Frontal cortex (tissue), 4 donors: ENCODE results near the gene LYRM4. TPM values are rescaled to one million over a fixed set of nuclear protein-coding genes. Genes with fewer than 3 reads are reported as not detected.
"Not testable (repeated sequence)": the region's sequence is repeated elsewhere in the genome, so short reads cannot be mapped to it uniquely, and the experiment has no call there.

Experiments
- DNase-seq, 2 donors: peaks; one replicate each; pipeline ENCODE4 v3.0.0; 2012; ENCODE audit warnings: low spot score in 2 of 2
- FAIRE-seq: peaks from 2 replicates; lab custom pipeline; 2012; peaks lifted over from hg19 to GRCh38; lab: Jason Lieb, UNC
- total RNA-seq: library from RNA; depleted of rRNA; stranded (reverse); fragments of >200 nt; gene quantifications from one replicate; pipeline ENCODE4 v1.2.3, GENCODE V29; 2014
- donor health status: control.
- donor health status: control.
- donor health status: control.

LYRM4 gene
- total RNA-seq, 1 donor from 2014 or later = 14.7 TPM

DNA sequence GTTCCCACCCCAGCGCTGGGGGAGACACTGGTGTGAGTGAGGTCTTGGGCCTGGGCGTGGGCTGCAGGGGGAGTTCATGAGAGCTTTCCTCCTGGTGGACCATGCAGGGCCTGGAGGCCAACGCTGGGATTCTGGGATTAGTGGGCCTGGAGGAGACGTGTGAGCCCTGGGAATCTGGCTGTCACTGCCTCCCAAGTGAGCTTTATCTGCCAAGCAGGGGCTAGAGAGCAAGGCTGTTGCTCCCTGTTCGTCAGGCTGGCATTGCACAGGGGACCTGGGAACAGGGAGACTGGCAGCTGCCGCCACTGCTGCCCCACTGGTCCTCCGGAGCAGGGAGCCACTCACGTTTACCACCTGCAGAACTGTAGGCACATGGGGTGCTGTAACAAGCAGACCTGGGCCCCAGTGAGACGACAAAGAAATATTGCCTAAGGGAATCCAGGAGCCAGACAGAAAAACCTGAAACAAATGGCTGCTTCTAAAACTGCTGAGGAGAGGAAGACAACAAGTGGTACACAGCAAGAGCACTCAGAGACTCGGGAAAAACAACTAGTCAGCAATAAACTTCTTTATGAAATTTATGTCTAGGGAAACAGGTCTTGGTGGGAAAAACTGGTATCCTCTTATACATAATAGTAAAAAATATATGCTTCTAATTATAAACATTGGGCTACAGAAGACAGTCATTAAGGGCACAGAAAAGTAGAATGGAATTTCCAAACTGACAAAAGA lies 130.4 kb downstream of the LYRM4 start:
- no peak for DNase-seq
- no peak for FAIRE-seq

DNA sequence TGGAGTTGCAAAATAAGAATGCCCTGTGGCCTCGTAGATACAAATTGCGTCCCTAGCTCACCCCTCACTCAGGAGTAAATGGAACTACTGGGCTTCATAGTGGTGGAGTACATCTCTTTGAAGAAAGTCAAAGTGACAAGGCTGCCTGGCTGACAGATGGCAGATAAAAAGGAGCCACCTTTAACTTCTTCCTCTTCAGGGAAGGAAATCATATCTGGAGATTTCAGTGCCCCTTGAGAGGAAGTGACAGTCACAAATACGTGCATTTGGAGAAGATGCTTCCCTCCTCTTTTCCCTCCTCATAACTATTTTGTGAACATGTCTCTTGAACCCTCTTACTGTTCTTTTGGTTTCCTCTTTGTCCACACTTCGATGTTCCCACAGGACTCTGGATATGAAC lies 132.4 kb downstream of the LYRM4 start:
- FAIRE-seq (no peak), DNase-seq (no peak)

DNA sequence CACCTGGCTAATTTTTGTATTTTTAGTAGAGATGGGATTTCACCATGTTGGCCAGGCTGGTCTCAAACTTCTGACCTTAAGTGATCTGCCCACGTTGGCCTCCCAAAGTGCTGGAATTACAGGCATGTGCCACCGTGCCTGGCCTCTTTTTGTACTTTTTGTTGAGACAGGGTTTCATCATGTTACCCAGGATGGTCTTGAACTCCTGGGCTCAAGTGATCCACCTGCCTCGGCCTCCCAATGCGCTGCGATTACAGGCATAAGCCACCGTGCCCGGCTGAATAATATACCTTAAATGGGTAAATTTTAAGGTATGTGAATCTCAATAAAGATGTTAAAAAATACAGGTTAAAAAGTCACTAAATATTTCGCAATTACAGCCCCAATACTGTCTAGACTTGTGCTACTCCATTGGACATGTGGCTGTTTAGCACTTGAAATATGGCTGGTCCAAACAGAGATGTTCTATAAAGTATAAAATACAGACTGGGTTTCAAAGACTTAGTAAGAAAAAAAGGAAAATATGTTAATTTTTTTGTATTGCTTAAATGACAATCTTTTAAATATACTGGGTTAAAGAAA lies 133.6 kb downstream of the LYRM4 start:
- DNase-seq = no peak
- no peak for FAIRE-seq

DNA sequence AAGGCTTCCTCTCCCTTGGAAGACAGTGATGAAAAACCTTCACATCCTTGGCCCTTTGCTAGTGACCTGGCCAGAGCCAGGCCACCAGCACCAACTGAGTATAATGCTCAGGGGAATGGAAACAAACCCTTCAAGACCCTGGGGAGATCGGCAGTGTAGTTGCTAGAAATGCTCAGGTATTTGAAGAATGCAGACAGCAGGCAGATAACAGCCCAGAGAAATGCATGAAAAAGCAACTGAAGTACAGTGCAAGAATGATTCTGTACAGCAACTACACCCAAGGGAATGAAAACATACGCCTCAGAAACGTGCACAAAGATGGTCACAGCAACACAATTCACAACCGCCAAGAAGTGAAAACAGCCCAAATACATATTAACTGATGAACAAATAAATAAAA lies 134.5 kb downstream of the LYRM4 start:
- no peak for DNase-seq
- FAIRE-seq = no peak

DNA sequence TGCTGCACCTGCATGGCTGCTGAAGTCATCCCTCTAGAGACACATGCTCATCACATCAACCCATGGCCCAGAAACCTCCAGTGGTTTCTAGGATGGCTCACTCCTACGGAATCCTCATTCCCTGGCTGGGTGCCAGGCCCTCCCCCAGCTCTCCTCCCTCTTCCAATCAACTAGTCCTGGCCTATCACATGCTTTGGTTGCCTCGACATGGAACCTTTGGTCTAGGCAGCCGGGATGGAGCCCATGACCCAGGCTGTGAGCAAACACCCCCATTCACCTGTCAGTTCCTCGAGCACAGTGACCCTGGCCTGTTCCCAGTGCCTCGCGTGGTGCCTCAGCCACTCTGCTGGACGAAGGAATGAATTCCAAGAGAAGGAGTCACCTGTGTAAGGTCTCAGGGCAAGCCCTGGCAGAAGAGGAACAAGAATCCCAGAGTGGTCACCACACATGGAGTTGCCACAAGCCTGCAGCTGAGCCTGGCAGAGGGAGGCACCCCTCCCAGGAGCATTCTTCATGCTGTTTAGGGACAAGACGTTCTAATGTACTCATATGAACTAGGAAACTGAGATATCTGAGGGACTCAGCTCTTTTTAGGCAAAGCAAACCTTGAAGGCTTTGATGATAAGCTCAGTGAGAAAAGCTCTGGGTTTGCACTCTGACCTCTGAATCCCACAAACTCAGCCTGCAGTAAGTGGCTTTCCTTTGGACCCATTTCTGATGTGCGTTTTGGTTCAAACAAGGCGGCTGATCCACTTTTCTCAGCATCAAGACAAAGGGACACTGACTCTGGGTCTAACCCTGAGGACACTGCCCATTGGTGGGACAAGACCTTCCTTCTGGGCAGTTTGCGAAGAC lies 135.4 kb downstream of the LYRM4 start:
- FAIRE-seq (no peak), DNase-seq (no peak)

DNA sequence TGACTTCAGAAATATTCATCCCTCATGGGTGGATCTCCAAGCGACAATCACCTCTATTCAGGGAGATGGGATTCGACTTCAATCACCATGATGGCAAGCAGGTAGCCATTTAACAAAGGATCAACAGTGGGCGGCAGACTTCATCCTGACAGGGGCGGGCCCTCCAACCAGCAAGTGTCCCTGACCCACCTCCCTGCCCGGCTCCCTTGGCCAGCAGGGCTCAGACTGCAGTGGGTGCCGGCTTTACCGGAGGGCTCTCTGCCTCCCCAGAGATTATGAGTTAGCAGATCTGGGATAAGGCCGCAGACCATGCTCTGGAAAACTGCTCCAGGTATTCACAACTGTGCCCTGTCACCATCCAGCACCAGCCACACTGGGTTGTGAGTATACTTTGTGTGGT lies 136.2 kb downstream of the LYRM4 start:
- no peak for FAIRE-seq
- DNase-seq = no peak

DNA sequence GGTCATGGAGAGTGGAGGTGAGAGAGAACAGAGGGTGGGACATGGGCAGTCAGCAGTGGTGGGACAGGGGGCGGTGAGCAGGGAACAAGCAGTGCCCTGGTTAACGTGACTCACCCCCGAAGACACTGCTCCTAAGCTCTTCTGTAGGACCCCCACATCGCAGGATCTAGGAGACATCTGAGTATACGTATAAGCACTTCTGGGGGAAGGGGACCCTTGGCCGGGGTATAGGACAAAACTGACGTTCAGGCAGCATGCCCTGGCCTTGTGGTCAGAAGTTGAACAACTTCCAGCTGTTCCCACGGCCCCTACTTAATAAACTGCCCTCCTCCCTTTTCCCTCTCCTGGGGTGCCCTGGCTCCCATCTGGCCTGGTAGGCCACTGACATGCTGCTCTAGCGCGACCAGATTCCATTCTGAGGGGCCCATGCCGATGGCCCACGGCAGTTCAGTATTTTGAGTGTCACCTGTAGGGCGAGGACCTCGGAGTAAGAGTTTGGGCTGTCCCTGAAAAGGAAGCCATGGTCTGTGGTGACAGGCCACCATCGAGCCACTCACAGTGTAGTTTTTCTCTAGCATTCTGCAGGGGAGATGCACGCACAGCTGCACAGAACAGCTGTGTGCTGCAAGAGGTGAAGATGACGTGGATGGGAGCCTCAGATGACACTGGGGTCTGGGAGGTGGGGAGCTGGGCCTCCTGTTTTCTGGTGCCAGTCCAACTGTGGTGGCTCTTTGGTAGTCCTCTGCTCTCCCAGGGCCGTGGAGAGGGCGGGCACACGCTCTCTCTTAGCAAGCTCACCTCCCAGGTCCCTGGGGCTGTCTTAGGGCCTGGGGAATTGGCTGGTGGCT lies 137.2 kb downstream of the LYRM4 start:
- FAIRE-seq = no peak
- DNase-seq = no peak

DNA sequence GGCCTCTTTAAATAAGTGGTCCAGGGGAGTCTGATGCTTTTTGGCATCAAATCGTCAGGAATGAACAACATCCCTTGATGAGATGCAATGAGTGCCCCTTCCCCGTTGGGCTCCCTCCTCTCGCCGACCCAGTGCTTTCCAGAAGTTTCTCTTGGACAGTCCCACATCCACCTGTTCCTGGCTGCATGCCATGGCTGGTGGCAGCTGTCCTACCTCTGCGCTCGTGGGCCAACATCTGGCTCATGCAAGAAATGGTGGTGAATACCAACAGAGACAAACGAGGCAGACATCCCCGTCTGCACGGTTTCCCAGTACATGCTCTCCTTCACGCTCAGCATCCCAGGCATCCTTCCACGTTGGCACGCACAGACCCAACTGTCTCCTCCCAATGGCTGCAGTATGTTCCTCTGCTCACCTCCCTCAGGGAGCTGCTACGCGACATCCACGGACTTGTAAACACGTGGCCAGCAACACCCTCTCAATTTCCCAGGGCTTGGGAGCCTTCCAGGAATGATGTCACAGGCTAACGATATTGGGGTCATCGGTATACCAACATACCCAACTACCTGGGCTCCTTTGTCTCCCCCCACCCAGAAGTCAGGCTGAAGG lies 138.1 kb downstream of the LYRM4 start:
- FAIRE-seq = no peak
- no peak for DNase-seq

DNA sequence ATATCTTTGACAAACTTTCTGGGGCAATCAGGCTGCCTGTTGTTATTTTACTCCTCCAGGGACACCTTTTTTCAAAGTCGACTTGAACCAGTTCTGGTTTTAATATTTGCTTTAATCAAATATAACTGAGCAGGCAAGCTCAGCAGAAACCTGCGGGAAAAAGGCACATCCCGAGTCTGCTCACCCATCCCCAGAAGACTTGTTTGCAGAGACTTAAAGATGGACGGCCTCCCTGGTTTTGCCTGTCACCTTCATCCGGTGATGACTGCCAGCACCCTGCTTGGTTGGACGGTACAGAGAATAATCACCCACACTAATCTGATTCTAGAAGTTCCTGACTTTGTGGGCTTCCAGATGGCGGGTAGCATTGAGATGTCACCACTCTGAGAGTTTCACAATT lies 138.8 kb downstream of the LYRM4 start:
- no peak for DNase-seq
- no peak for FAIRE-seq

DNA sequence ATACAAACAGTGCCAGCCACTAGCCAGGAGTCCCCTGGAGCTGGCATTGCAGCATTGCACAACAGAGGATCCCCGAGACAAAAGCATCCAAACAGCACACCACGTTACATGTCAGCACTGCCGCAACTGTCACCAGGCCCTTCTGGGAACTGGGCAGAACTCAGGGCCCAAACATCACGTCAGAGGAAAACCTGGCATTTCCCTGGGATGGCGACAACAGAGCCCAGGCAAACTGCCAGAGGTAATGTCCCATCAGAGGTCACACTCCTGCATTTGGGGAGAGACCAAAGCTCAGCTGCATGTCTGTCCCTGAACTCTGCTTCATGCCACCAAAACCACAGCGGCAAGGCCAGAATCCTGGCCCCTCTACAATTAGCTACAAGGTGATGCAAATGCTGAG lies 139.3 kb downstream of the LYRM4 start:
- FAIRE-seq = no peak
- no peak for DNase-seq

DNA sequence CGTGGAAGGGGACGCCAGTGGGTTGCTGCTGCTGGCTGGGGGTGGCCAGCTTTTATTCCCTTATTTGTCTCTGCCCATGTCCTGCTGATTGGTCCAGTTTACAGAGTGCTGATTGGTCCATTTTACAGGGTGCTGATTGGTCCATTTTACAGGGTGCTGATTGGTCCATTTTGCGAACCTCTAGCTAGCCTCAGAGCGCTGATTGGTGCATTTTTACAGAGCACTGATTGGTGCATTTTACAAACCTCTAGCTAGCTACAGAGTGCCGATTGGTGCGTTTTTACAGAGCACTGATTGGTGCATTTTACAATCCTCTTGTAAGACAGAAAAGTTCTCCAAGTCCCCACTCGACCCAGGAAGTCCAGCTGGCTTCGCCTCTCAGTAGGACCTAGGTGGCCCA lies 140.2 kb downstream of the LYRM4 start:
- not testable (repeated sequence) for DNase-seq, FAIRE-seq

DNA sequence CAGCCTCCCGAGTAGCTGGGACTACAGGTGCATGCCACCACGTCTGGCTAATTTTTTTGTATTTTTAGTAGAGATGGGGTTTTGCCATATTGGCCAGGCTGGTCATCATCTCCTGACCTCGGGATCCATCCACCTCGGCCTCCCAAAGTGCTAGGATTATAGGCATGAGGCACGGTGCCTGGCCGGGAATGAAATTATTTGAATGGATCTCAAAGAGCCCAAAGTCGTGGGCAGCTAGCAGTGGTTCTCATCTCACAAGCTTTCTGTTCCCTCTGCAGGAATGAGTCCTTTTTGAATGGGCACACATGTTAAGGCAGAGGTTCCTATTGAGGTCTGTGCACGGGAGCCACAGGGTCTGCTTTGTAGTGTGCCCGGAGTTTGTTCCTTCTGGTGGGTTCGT lies 140.7 kb downstream of the LYRM4 start:
- DNase-seq = no peak
- FAIRE-seq = no peak

DNA sequence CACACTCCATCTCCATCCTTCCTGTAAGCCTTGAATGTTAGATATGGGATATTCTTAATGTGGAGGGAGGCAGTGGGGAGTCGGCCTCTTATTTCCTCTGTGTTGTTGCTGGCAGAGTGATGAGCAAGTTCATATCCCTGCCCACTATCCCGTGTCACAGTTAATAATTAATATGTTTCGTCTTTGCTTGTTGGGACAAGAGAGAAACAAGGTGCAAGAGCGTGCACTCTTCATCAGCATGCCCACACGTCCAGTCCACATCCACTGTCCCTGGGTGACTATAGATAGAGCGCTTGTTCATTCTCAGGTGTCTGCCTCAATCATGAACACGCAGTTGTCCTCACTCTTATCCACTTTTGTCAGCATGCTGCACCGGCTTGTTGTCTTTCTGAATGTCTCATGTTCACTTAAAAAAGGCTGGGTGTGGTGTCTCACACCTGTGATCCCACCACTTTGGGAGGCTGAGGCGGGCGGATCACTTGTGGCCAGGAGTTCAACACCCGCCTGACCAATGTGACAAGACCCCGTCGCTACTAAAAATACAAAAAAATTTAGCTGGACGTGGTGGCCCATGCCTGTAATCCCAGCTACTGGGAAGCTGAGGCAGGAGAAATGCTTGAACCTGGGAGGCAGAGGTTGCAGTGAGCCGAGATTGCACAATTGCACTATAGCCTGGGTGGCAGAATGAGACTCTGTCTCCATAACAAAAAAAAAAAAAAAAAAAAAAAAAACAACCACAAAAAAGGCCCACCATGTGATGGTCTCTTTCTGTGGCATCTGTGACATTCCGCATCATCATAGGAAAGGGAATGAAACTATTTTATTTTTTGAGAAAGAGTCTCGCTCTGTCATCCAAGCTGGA lies 141.4 kb downstream of the LYRM4 start:
- DNase-seq = no peak
- FAIRE-seq = no peak

DNA sequence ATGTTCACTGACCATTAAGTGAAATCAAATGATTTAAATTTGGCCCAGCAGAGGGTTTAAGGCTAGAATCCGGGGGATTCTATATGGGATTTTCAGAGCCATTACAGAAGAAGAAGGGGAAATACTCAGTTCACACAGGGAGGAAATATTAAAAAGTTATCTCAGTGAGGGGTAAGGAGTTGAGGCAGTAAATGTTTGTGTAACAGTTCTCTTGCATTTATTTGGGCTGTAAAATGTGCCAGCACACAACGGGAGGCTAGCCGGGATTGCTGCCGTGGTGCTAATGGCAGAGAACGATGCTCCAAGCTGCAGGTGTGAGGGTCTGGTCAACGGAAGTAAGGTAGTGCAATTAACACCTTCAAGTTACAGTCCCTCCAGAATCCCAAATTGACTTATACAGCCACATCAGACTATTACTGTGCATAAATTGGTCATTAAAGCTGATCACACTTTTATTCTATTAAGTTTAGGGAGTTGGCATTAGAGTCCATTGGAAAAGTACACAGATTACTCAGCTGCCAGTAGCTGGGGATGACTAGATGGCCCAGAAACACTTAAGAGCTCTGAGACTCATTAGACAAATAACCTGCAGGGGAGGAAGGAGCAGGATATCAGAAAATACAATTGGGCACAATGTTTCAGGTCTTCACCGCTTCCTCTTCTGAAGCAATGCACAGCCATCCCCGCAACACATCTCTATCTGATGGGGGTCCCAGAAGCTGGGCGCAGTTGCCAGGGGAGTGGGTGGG lies 144.3 kb downstream of the LYRM4 start:
- no peak for DNase-seq
- FAIRE-seq = no peak

DNA sequence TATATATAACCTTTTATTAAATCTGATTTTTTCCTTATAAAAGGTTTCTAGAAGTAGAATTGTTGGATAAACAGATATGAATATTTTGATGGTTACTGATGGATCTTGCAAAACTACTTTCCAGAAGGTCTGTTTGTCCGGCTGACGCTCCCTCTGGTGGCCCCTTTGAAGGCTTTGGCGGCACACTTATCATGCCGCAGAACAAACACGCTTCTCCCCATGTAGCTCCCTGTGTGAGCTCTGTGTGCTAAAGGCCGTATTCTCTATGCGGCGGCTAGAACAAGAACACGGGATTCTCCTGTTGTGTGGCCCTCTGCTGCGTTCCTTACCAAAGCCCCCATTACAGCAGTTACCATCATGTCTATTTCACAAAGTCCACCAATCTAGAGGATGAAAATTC lies 145.6 kb downstream of the LYRM4 start:
- no peak for FAIRE-seq
- DNase-seq = no peak

DNA sequence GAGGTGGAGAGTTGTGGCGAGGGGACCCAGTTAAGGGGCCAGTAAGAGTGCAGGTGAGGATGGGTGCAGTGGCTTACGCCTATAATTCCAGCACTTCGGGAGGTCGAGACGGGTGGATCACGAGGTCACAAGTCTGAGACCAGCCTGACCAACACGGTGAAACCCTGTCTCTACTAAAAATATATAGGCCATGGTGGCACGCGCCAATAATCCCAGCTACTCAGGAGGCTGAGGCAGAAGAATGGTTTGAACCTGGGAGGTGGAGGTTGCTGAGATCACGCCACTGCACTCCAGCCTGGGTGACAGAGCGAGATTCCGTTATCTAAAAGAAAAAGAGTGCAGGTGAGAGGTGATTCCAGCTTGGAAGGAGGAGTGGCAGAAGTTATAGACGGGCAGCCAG lies 147.7 kb downstream of the LYRM4 start:
- DNase-seq = no peak
- no peak for FAIRE-seq

DNA sequence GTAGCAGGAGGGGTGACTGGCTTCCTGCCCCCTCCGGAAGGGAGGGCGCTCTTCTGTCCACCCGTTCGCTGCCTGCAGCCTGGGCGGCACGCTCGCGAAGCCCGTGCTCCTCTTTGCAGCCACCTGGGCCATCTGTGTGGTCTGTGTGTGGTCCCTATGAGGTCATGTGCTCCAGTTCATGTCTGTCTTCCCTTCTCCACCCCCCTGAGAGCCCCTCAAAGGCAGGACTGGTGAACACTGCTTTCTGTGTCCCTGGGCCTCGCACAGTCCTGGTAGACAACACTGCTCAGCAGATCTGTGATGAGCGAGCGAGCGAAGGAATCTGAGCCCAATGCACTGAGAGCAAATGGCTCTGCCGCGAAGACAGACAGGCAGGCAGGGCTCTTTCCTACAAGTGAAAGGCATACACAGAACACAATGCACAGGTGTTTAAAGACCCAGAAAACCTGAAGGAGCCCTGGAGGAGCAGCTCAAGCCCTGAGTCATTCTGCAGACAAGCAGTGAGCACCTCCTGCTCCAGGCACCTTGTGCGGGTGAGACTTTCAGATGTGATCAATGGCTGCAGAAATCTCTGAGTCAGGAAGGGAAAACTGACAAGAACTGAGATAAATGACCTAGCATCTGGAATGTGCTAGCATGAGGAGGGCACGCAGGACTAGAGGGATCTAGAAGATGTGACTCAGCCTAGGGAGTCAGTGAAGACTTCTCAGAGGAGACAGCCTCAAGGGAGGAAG lies 148.5 kb downstream of the LYRM4 start:
- no peak for DNase-seq
- no peak for FAIRE-seq

DNA sequence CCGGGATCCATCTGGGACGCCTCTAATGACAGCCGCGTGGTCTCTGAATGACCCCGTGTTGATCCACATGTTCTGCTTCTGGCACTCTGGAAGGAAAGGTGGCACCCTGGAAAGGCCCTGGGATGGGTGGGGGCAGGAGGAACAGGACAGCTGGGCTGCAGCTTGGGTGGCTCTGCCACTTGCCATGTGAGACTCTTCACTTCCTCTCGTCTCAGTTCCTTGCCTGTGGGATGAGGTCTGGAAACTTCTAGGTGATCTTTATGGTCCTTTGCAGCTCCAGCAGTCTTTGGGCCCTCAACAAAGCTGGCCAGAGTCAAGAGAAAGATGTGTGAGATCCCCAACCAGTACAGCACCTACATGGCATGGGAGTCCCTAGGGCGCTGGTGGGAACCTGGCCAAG lies 149.1 kb downstream of the LYRM4 start:
- no peak for DNase-seq
- no peak for FAIRE-seq
